Measurements from ENCODE around the gene TXNDC15. TPM values are rescaled to one million over a fixed set of nuclear protein-coding genes. Genes with fewer than 3 reads are reported as not detected.
"Not testable (repeated sequence)": the region's sequence is repeated elsewhere in the genome, so short reads cannot be mapped to it uniquely, and the experiment has no call there.

The TXNDC15 gene
- total and polyA plus RNA-seq, 12 donors = 56.4 to 267 (median 101) TPM

DNA sequence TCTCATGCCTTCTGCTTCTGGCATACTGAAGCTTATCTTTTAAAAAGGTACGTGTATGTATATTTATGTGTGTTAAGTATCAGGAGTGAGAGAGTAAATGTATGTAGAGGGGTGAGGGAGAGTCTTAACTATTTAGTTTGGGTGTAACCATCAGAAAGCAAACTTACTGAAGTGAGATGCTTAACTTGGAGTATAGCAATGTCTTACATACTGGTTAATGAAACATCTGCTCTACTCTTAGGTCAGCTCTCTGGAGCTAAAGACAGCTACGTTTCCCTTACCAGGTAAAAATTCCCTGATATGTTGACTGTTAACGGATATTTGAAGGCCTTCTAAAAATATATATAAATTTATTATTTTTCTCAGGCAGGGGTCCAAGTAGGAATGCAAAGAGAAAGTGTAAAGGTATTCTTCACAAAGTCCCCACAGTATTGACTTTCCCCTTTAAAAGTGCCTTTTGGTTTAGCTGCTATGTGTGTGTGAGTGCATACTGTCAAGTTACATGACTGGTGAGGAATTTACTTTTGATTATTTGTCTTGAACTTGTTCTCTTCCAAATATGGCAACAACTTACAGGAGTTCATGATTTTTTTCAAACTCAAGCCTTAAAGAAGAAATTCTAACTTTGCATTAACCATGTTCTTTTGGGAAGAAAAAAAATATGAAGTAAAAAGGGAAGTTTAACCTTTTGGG is 40.7 kb upstream of the TXNDC15 start:
- Histone ChIP-seq H3K9me3 (replicated peaks in 1 of 3) (no peaks in the 10 kb centered on the region), H3K4me1 (replicated peaks in 1 of 2) (peaks cover 24 to 32% of the 10 kb centered on the region in 2 donors), H3K4me3 (no peak overlapping the region), H3K27ac (peak overlapping the region in 2 of 5 donors; percentile 4 to 54), H3K36me3 (replicated peaks in 1 of 2) (peaks cover 0 to 22% of the 10 kb centered on the region in 2 donors), H3K27me3 (no peaks in the 10 kb centered on the region)
- 71 to 77% (median 72%) methylated on average over 3 of the region's 3 CpGs for whole genome bisulfite sequencing, 4 donors
- no peak for DNase-seq
- intact Hi-C loops (cut with DNase I) = no loop called here
- TF ChIP-seq CTCF (IDR thresholded peaks at IDR 0.05) (no peak), POLR2A (IDR thresholded peaks at IDR 0.05) (no peak)

DNA sequence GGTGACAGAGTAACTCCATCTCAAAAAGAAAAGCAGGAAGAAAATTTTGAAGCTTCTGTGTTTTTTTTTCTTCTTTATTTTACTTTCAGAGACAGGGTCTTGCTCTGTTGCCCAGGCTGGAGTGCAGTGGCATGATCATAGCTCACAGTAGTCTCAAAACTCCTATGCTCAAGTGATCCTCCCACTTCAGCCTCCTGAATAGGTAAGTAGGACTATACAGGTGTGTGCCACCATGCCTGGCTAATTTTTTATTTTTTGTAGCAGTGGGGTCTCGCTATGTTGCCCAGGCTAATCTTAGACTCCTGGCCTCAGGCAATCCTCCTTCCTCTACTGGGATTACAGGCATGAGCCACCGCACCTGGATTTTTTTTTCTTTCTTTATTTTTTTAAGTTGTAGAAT is 38.5 kb upstream of the TXNDC15 start:
- Histone ChIP-seq H3K4me1 (replicated peaks in 1 of 2) (peaks cover 27 to 35% of the 10 kb centered on the region in 2 donors), H3K36me3 (replicated peaks in 1 of 2) (peaks cover 0 to 18% of the 10 kb centered on the region in 2 donors), H3K27me3 (no peaks in the 10 kb centered on the region), H3K4me3 (no peak overlapping the region), H3K27ac (no peak overlapping the region), H3K9me3 (replicated peaks in 1 of 3) (no peaks in the 10 kb centered on the region)
- intact Hi-C loops (cut with DNase I) = no loop called here
- no peak for DNase-seq
- TF ChIP-seq POLR2A (IDR thresholded peaks at IDR 0.05) = no peak
- no peak for TF ChIP-seq CTCF (IDR thresholded peaks at IDR 0.05)
- WGBS, 4 donors = 96 to 97% (median 97%) methylated on average over 2 of the region's 2 CpGs

- Histone ChIP-seq H3K4me1 (replicated peaks in 1 of 2) (peaks cover 27 to 35% of the 10 kb centered on the region in 2 donors), H3K27me3 (no peaks in the 10 kb centered on the region)
Measured at GRCh38 chr5:134837530-134838181, 36.5 kb upstream of the TXNDC15 start.

DNA sequence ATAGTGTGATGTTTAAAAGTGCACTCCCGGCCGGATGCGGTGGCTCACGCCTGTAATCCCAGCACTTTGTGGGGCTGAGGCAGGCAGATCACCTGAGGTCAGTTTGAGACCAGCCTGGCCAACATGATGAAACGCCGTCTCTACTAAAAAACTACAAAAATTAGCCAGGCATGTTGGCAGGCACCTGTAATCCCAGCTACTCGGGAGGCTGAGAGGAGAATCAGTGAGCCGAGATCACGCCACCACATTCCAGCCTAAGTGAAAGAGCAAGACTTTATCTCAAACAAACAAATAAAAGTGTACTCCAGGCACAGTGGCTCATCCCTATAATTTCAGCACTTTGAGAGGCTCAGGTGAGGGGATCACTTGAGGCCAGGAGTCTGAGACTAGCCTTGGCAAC is 35.8 kb upstream of the TXNDC15 start:
- H3K4me3 ChIP-seq; intact Hi-C loops (cut with DNase I): not testable (repeated sequence)
- peaks cover 0 to 18% of the 10 kb centered on the region in 2 donors for H3K36me3 ChIP-seq (replicated peaks in 1 of 2)

More at GRCh38 chr5:134837530-134838181, 36.5 kb upstream of the TXNDC15 start:
- Histone ChIP-seq H3K36me3 (replicated peaks in 1 of 2) (peaks cover 0 to 18% of the 10 kb centered on the region in 2 donors), H3K9me3 (replicated peaks in 1 of 3) (no peaks in the 10 kb centered on the region), H3K27ac (peak overlapping the region; percentile 18 to 74 (median 58)), H3K4me3 (no peak overlapping the region)
- peak in 6 of 7 donors; percentile 56 to 76 (median 68) for DNase-seq
- no peak for TF ChIP-seq POLR2A (IDR thresholded peaks at IDR 0.05)
- TF ChIP-seq CTCF (IDR thresholded peaks at IDR 0.05) = no peak
- WGBS, 4 donors = 31 to 58% (median 50%) methylated on average over 3 of the region's 3 CpGs
- intact Hi-C loops (cut with DNase I) = no loop called here

More for the DNA sequence above, 35.8 kb upstream of the TXNDC15 start:
- H3K4me1 ChIP-seq (replicated peaks in 1 of 2) = peaks cover 27 to 33% of the 10 kb centered on the region in 2 donors
- peak overlapping the region in 4 of 5 donors; percentile 22 to 74 (median 60) for H3K27ac ChIP-seq
- DNase-seq = peak in 3 of 7 donors; percentile 43 to 48 (median 43)
- H3K9me3 ChIP-seq (replicated peaks in 1 of 3); H3K27me3 ChIP-seq: not testable (repeated sequence)
- WGBS, 4 donors = 50 to 60% (median 57%) methylated on average over 9 of the region's 9 CpGs

Measured in adrenal gland (tissue), 12 donors.